Peyer's patch (tissue), 4 donors: ENCODE measurements around the gene DHX38.

Experiments used
- CTCF ChIP-seq, 6 experiments: fragments of 450-650 bp in 4 of 6; fragments of 200-600 bp in 2 of 6; sonication (generic) in 1 of 6; IDR thresholded peaks; one replicate each; pipeline ENCODE4 v1.5.1; 2017 to 2019; ENCODE audit warnings: antibody characterized with exemption in 6 of 6, mild to moderate bottlenecking in 3 of 6, moderate library complexity in 1 of 6
- POLR2A ChIP-seq, 2 donors: fragments of 450-650 bp; IDR thresholded peaks; one replicate each; pipeline ENCODE4 v1.5.1; 2017; ENCODE audit warnings: antibody characterized with exemption in 2 of 2, mild to moderate bottlenecking in 2 of 2, moderate library complexity in 2 of 2

DNA sequence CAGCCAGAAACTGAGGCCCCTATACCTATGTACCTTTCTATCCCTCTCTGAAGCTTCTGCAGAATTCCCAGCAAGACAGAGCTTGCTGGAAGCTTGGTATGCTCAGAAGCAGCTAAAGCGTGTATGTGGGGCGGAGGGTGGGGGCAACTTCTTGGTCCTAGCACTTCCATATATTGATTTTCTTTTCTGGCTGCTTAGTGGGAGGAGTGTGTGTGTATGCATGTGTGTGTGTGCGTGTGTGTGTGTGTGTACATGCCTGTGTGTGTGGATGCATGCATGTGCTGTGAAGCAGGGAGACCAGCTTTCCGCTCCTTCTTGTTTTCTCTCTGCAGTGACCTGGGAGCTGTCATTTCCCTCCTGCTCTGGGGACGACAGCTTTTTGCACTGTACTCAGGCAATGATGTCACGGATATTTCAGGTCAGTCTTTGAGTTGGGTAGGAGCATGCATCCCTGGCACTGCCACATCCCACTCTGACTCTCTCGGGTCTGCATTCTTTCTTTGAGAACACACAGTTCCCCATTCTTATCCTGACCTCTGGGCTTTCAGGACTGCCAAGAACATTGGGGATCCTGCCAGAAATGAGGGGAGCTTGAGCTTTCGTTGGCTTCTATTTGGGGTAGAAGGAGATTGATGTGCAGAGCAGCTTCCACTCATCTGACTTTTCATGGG is 20.0 kb upstream of the DHX38 start:
- TF ChIP-seq CTCF (IDR thresholded peaks at IDR 0.05) (no peak), POLR2A (IDR thresholded peaks at IDR 0.05) (no peak)
